Body of pancreas (tissue), 4 donors: ENCODE data around the gene MAVS. TPM values are rescaled to one million over a fixed set of nuclear protein-coding genes. Genes with fewer than 3 reads are reported as not detected.

Experiments used
- ATAC-seq: fragments of 150-250 bp; one replicate; pipeline ENCODE4 v1.9.1; 2016
- DNase-seq, 4 donors: peaks; one replicate each; pipeline ENCODE4 v3.0.0-alpha.2; 2019
- H3K27ac ChIP-seq, 4 donors: fragments of 200-600 bp; sonication (generic); 1 replicate in 3 of 4; 2 replicates in 1 of 4; pipeline versions ENCODE4 v1.5.1 to v1.6.1; 2016 to 2019; ENCODE audit warnings: mild to moderate bottlenecking in 1 of 4, mixed read lengths in 1 of 4, moderate library complexity in 1 of 4
- H3K27me3 ChIP-seq, 2 donors: fragments of 200-600 bp; sonication (generic); one replicate each; pipeline ENCODE4 v1.6.0; 2016; ENCODE audit warnings: mild to moderate bottlenecking in 1 of 2
- H3K36me3 ChIP-seq, 2 donors: fragments of 200-600 bp; sonication (generic); replicated peaks in 1 of 2; 2 replicates each; pipeline ENCODE4 v1.5.1; 2016; ENCODE audit warnings: low read depth in 2 of 2; ENCODE audit not compliant: insufficient read depth in 1 of 2
- H3K4me1 ChIP-seq: fragments of 200-600 bp; sonication (generic); one replicate; pipeline ENCODE4 v1.6.0; 2016
- H3K4me3 ChIP-seq, 2 donors: fragments of 200-600 bp; sonication (generic); 1 replicate in 1 of 2; 2 replicates in 1 of 2; pipeline ENCODE4 v1.5.1; 2016 to 2019
- H3K9me3 ChIP-seq, 3 donors: fragments of 200-600 bp; sonication (generic); 1 replicate in 2 of 3; 2 replicates in 1 of 3; pipeline ENCODE4 v1.5.1; 2016
- CTCF ChIP-seq, 7 experiments: fragments of 450-650 bp in 4 of 7; fragments of 200-600 bp in 3 of 7; sonication (generic) in 3 of 7; IDR thresholded peaks; one replicate each; pipeline ENCODE4 v1.5.1; 2016 to 2019; ENCODE audit warnings: antibody characterized with exemption in 7 of 7
- POLR2A ChIP-seq, 3 donors: fragments of 450-650 bp; IDR thresholded peaks; one replicate each; pipeline ENCODE4 v1.6.1; 2016; ENCODE audit warnings: antibody characterized with exemption in 3 of 3, mild to moderate bottlenecking in 2 of 3
- WGBS, 2 donors: methylation state at CpG; one replicate each; pipeline ENCODE4 v1.1.5; 2017; 5-methylcytosine and 5-hydroxymethylcytosine counted together
- intact Hi-C: fragments of 100-400 bp; cut with DNase I; formaldehyde crosslinking; loops from one replicate; pipeline ENCODE4 v1.15.1; 2023
- total RNA-seq, 2 donors: library from RNA; depleted of rRNA; stranded (reverse); fragments of >200 nt; gene quantifications; one replicate each; pipeline ENCODE4 v1.1.0, GENCODE V29; 2016

MAVS gene
- total RNA-seq, 2 donors from 2014 or later = 21.5 to 24.4 TPM

GRCh38 chr20:3909952-3910366 is 63.3 kb downstream of the MAVS start:
- intact Hi-C loops = no loop called here
- TF ChIP-seq CTCF (IDR thresholded peaks at IDR 0.05) (no peak), POLR2A (IDR thresholded peaks at IDR 0.05) (no peak)
- no peak for DNase-seq
- H3K27me3 ChIP-seq = no peaks in the 10 kb centered on the region
- ATAC-seq = no peak
- no peak overlapping the region for H3K27ac ChIP-seq
- H3K9me3 ChIP-seq = no peaks in the 10 kb centered on the region
- H3K36me3 ChIP-seq = peaks cover 3 to 10% of the 10 kb centered on the region in 2 donors
- H3K4me3 ChIP-seq = no peak overlapping the region
- no peaks in the 10 kb centered on the region for H3K4me1 ChIP-seq

- H3K4me3 ChIP-seq = no peak overlapping the region
- peaks cover 3 to 10% of the 10 kb centered on the region in 2 donors for H3K36me3 ChIP-seq
- WGBS, 2 donors = 74 to 83% methylated on average over 2 of the region's 2 CpGs
- intact Hi-C loops = no loop called here
- H3K9me3 ChIP-seq = no peaks in the 10 kb centered on the region
- H3K27me3 ChIP-seq = no peaks in the 10 kb centered on the region
- TF ChIP-seq POLR2A (IDR thresholded peaks at IDR 0.05) (no peak), CTCF (IDR thresholded peaks at IDR 0.05) (no peak)
- ATAC-seq (no peak), DNase-seq (no peak)
- no peak overlapping the region for H3K27ac ChIP-seq
- H3K4me1 ChIP-seq = no peaks in the 10 kb centered on the region
These were observed 64.2 kb downstream of the MAVS start for GRCh38 chr20:3910853-3911252.

- no peaks in the 10 kb centered on the region for H3K4me1 ChIP-seq
- peaks cover 3 to 10% of the 10 kb centered on the region in 2 donors for H3K36me3 ChIP-seq
- intact Hi-C loops = no loop called here
- no peak for TF ChIP-seq POLR2A (IDR thresholded peaks at IDR 0.05)
- TF ChIP-seq CTCF (IDR thresholded peaks at IDR 0.05) = no peak
- DNase-seq = no peak
- no peak overlapping the region for H3K4me3 ChIP-seq
- H3K27me3 ChIP-seq = no peaks in the 10 kb centered on the region
- ATAC-seq = no peak
- WGBS, 2 donors = 80 to 94% methylated on average over 2 of the region's 2 CpGs
- no peak overlapping the region for H3K27ac ChIP-seq
- H3K9me3 ChIP-seq = no peaks in the 10 kb centered on the region
These were observed 65.3 kb downstream of the MAVS start for GRCh38 chr20:3911956-3912355.

- peaks cover 3 to 10% of the 10 kb centered on the region in 2 donors for H3K36me3 ChIP-seq
- TF ChIP-seq POLR2A (IDR thresholded peaks at IDR 0.05) = no peak
- no peak for TF ChIP-seq CTCF (IDR thresholded peaks at IDR 0.05)
- H3K4me3 ChIP-seq = no peak overlapping the region
- intact Hi-C loops = no loop called here
- no peak overlapping the region for H3K27ac ChIP-seq
- H3K4me1 ChIP-seq = no peaks in the 10 kb centered on the region
- 94 to 96% methylated on average over 2 of the region's 2 CpGs for WGBS, 2 donors
- no peaks in the 10 kb centered on the region for H3K9me3 ChIP-seq
- DNase-seq = no peak
- no peaks in the 10 kb centered on the region for H3K27me3 ChIP-seq
- ATAC-seq = no peak
These were observed 67.8 kb downstream of the MAVS start for GRCh38 chr20:3914446-3914845.

- no peak for TF ChIP-seq CTCF (IDR thresholded peaks at IDR 0.05)
- no peak for TF ChIP-seq POLR2A (IDR thresholded peaks at IDR 0.05)
- no peak overlapping the region for H3K27ac ChIP-seq
These were observed 69.1 kb downstream of the MAVS start for GRCh38 chr20:3915691-3916090.

More at GRCh38 chr20:3915691-3916090, 69.1 kb downstream of the MAVS start:
- no peaks in the 10 kb centered on the region for H3K9me3 ChIP-seq
- DNase-seq = no peak
- no peak for ATAC-seq
- no peaks in the 10 kb centered on the region for H3K4me1 ChIP-seq
- intact Hi-C loops = no loop called here
- H3K36me3 ChIP-seq = peaks cover 3 to 10% of the 10 kb centered on the region in 2 donors
- H3K27me3 ChIP-seq = no peaks in the 10 kb centered on the region
- no peak overlapping the region for H3K4me3 ChIP-seq
- WGBS, 2 donors = 68 to 72% methylated on average over 2 of the region's 2 CpGs
